ENCODE data around the gene PSME4. TPM values are rescaled to one million over a fixed set of nuclear protein-coding genes. Genes with fewer than 3 reads are reported as not detected.
"Not testable (repeated sequence)": the region's sequence is repeated elsewhere in the genome, so short reads cannot be mapped to it uniquely, and the experiment has no call there.

PSME4 gene
- polyA plus RNA-seq, 3 donors, result 62.8 to 64.1 (median 63.3) TPM

GRCh38 chr2:53964257-53964952 lies 6.4 kb downstream of the PSME4 start:
- DNase-seq (ENCODE audit: low read depth in 3 of 3, low spot score in 2 of 3), result no peak

GRCh38 chr2:53961478-53962216 lies 9.1 kb downstream of the PSME4 start:
- not testable (repeated sequence) for DNase-seq (ENCODE audit: low read depth in 3 of 3, low spot score in 2 of 3)

GRCh38 chr2:53960476-53960875 lies 10.3 kb downstream of the PSME4 start:
- DNase-seq (ENCODE audit: low read depth in 3 of 3, low spot score in 2 of 3), result no peak

GRCh38 chr2:53958443-53958842 lies 12.3 kb downstream of the PSME4 start:
- DNase-seq (ENCODE audit: low read depth in 3 of 3, low spot score in 2 of 3), result no peak

- no peak for DNase-seq (ENCODE audit: low read depth in 3 of 3, low spot score in 2 of 3)
Measured at GRCh38 chr2:53952519-53952918, 18.3 kb downstream of the PSME4 start.

- DNase-seq (ENCODE audit: low read depth in 3 of 3, low spot score in 2 of 3), result no peak
Measured at GRCh38 chr2:53949457-53949856, 21.3 kb downstream of the PSME4 start.

- no peak for DNase-seq (ENCODE audit: low read depth in 3 of 3, low spot score in 2 of 3)
Measured at GRCh38 chr2:53945538-53945937, 25.3 kb downstream of the PSME4 start.

GRCh38 chr2:53944542-53944941 lies 26.3 kb downstream of the PSME4 start:
- DNase-seq (ENCODE audit: low read depth in 3 of 3, low spot score in 2 of 3), result no peak

- DNase-seq (ENCODE audit: low read depth in 3 of 3, low spot score in 2 of 3), result no peak
Measured at GRCh38 chr2:53942280-53942679, 28.5 kb downstream of the PSME4 start.

- no peak for DNase-seq (ENCODE audit: low read depth in 3 of 3, low spot score in 2 of 3)
Measured at GRCh38 chr2:53941749-53942148, 29.0 kb downstream of the PSME4 start.

- DNase-seq (ENCODE audit: low read depth in 3 of 3, low spot score in 2 of 3), result no peak
Measured at GRCh38 chr2:53939656-53940055, 31.1 kb downstream of the PSME4 start.

- DNase-seq (ENCODE audit: low read depth in 3 of 3, low spot score in 2 of 3), result no peak
Measured at GRCh38 chr2:53938904-53939303, 31.9 kb downstream of the PSME4 start.

- no peak for DNase-seq (ENCODE audit: low read depth in 3 of 3, low spot score in 2 of 3)
Measured at GRCh38 chr2:53933329-53933728, 37.5 kb downstream of the PSME4 start.

GRCh38 chr2:53926321-53926720 lies 44.5 kb downstream of the PSME4 start:
- DNase-seq (ENCODE audit: low read depth in 3 of 3, low spot score in 2 of 3), result not testable (repeated sequence)

- DNase-seq (ENCODE audit: low read depth in 3 of 3, low spot score in 2 of 3), result no peak
Measured at GRCh38 chr2:53913721-53914120, 57.1 kb downstream of the PSME4 start.

GRCh38 chr2:53911434-53912189 lies 59.2 kb downstream of the PSME4 start:
- no peak for DNase-seq (ENCODE audit: low read depth in 3 of 3, low spot score in 2 of 3)

GRCh38 chr2:53907582-53907981 lies 63.2 kb downstream of the PSME4 start:
- DNase-seq (ENCODE audit: low read depth in 3 of 3, low spot score in 2 of 3), result no peak

- no peak for DNase-seq (ENCODE audit: low read depth in 3 of 3, low spot score in 2 of 3)
Measured at GRCh38 chr2:53905396-53905795, 65.4 kb downstream of the PSME4 start.

GRCh38 chr2:53903011-53903410 lies 67.8 kb downstream of the PSME4 start:
- no peak for DNase-seq (ENCODE audit: low read depth in 3 of 3, low spot score in 2 of 3)

GRCh38 chr2:53901192-53901591 lies 69.6 kb downstream of the PSME4 start:
- DNase-seq (ENCODE audit: low read depth in 3 of 3, low spot score in 2 of 3), result no peak

GRCh38 chr2:53896864-53897263 lies 73.9 kb downstream of the PSME4 start:
- DNase-seq (ENCODE audit: low read depth in 3 of 3, low spot score in 2 of 3), result no peak
